Cardiac muscle cell (in vitro differentiated cells and primary cell): Measurements from ENCODE around the gene PNMA1. TPM values are rescaled to one million over a fixed set of nuclear protein-coding genes. Genes with fewer than 3 reads are reported as not detected.
"Not testable (repeated sequence)": the region's sequence is repeated elsewhere in the genome, so short reads cannot be mapped to it uniquely, and the experiment has no call there.

Experiments
- DNase-seq, 2 donors: peaks; one replicate each; pipeline versions ENCODE4 v3.0.0 to v3.0.0-alpha.2; 2010 to 2017; ENCODE audit warnings: low read depth in 1 of 2, low spot score in 1 of 2
- H3K27ac ChIP-seq: fragments of 200-600 bp; sonication (generic); 2 replicates; pipeline ENCODE4 v1.5.1; 2016
- H3K27me3 ChIP-seq: fragments of 200-600 bp; sonication (generic); 2 replicates; pipeline ENCODE4 v1.6.0; 2016; ENCODE audit warnings: control low read depth
- H3K36me3 ChIP-seq: fragments of 200-600 bp; sonication (generic); 2 replicates; pipeline ENCODE4 v1.5.1; 2016; ENCODE audit warnings: control low read depth
- H3K4me1 ChIP-seq: fragments of 200-600 bp; sonication (generic); 2 replicates; pipeline ENCODE4 v1.8.1; 2017; ENCODE audit warnings: low read depth, mild to moderate bottlenecking, mixed run types
- H3K4me3 ChIP-seq: fragments of 200-600 bp; sonication (generic); 2 replicates; pipeline ENCODE4 v1.5.1; 2016; ENCODE audit warnings: mild to moderate bottlenecking
- H3K9me3 ChIP-seq: fragments of 200-600 bp; sonication (generic); 2 replicates; pipeline ENCODE4 v1.5.1; 2017; ENCODE audit warnings: low read depth, mild to moderate bottlenecking, control low read depth
- polyA plus RNA-seq: library from polyadenylated mRNA; unstranded; fragments of >200 nt; fragmentation: Nextera tagmentation; extraction: Ambion mirVana; gene quantifications from 2 replicates; pipeline ENCODE4 v1.2.1, GENCODE V29; 2016
- total RNA-seq: library from RNA; depleted of rRNA; stranded (reverse); fragments of >200 nt; gene quantifications from 2 replicates; pipeline ENCODE4 v1.2.3, GENCODE V29; 2016
- TF ChIP-seq, protein P1 (sequence below): IDR thresholded peaks from 2 replicates; pipeline ENCODE4 v1.5.1; 2012; ENCODE audit warnings: low read depth, mild to moderate bottlenecking, low read length

Gene PNMA1
- total and polyA plus RNA-seq, 2 experiments from 2014 or later, result 39.9 to 77.4 TPM

DNA sequence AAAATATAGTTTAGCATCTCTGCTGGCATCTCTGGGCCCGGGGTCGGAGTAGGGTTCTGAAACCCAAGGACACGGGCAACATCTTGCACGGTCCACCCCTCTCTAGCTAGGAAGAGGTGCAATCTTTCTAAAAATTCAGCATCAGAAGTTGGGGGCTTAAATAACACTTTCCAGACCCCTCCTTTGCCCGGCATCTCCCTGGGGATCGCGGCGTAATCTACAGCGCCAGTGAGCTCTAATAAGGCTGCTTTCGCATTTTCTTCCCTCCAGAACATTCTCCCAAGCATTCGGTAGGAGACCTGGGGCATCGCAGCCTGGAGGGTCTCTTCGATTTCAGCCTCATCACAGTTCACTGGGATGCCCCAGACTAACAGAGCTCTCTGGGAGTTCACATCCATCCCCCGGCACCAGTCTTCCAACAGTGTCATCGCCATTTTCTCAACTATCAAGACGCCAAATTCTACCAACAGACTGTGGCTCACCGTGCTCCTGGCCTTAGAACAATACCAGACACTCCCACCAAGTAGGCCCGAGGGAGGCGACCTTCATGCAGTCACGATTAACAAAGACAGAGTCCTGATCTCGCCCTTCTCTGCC is 880 bp downstream of the PNMA1 start:
- Histone ChIP-seq H3K4me3 (peak overlapping the region; percentile 62), H3K36me3 (no peaks in the 10 kb centered on the region), H3K27ac (peak overlapping the region; percentile 70), H3K9me3 (no peaks in the 10 kb centered on the region), H3K27me3 (no peaks in the 10 kb centered on the region), H3K4me1 (peaks cover 4% of the 10 kb centered on the region)
- TF ChIP-seq, protein P1, sequence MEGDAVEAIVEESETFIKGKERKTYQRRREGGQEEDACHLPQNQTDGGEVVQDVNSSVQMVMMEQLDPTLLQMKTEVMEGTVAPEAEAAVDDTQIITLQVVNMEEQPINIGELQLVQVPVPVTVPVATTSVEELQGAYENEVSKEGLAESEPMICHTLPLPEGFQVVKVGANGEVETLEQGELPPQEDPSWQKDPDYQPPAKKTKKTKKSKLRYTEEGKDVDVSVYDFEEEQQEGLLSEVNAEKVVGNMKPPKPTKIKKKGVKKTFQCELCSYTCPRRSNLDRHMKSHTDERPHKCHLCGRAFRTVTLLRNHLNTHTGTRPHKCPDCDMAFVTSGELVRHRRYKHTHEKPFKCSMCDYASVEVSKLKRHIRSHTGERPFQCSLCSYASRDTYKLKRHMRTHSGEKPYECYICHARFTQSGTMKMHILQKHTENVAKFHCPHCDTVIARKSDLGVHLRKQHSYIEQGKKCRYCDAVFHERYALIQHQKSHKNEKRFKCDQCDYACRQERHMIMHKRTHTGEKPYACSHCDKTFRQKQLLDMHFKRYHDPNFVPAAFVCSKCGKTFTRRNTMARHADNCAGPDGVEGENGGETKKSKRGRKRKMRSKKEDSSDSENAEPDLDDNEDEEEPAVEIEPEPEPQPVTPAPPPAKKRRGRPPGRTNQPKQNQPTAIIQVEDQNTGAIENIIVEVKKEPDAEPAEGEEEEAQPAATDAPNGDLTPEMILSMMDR, result no peak
- DNase-seq, result peak in 1 of 2 donors; percentile 16

DNA sequence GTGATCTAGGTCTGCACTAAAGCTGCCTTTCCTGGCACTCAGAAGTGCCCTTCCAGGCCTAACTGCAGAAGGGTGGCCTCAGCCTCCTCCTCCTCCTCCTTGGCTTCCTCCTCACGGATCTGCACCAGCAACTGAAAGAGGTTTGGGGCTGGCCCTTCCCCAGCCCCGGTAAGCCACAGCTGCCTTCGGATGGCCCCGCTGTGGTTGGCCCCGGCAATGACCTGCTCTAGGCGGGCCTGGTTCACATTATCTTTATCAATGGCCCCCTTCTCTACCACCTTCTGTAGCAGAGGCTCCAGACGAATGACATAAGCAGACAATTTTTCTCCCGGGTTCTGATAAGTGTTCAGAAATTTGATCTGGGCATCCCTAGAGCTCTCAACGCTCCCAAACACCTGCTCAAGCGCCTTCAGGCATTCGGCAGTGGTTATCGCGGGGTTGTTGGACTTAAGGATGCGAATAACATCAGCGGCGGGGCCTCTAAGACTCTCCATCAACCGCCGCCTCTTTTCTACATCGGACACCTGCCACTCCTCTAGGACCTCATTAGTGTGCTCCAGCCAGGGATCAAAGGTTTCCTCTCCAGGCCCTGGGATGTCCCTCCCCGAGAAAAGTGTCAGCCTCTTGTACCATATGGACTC is 1.5 kb downstream of the PNMA1 start:
- TF ChIP-seq, protein P1, result no peak
- no peak overlapping the region for H3K27ac ChIP-seq
- peaks cover 4% of the 10 kb centered on the region for H3K4me1 ChIP-seq
- no peaks in the 10 kb centered on the region for H3K36me3 ChIP-seq
- H3K9me3 ChIP-seq, result no peaks in the 10 kb centered on the region
- H3K4me3 ChIP-seq, result peak overlapping the region; percentile 62
- H3K27me3 ChIP-seq, result no peaks in the 10 kb centered on the region
- peak; percentile 19 to 38 for DNase-seq

DNA sequence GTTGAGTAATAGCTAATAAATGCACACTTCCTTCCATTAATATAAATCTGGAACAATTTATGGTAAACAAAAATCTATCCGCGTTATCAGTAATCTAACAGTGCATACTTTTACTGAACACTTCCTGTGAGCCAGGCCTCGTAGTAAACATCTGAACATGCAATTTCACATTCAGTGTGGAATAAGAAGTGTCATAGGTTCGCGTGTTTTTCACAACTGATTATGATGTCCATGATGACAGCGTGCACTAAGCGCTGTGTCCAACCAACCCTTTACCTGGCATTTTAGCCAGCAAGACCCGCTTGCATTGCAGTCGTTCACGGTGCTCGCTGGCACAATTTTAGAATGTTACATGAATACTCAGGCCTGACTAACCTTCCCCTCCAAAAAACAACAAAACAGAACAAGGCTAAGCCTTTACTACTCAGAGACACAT is 2.1 kb downstream of the PNMA1 start:
- no peaks in the 10 kb centered on the region for H3K9me3 ChIP-seq
- peak overlapping the region; percentile 62 for H3K4me3 ChIP-seq
- no peaks in the 10 kb centered on the region for H3K36me3 ChIP-seq
- peak in 1 of 2 donors; percentile 12 for DNase-seq
- TF ChIP-seq, protein P1, result no peak
- H3K27me3 ChIP-seq, result no peaks in the 10 kb centered on the region
- H3K4me1 ChIP-seq, result peaks cover 4% of the 10 kb centered on the region
- no peak overlapping the region for H3K27ac ChIP-seq

DNA sequence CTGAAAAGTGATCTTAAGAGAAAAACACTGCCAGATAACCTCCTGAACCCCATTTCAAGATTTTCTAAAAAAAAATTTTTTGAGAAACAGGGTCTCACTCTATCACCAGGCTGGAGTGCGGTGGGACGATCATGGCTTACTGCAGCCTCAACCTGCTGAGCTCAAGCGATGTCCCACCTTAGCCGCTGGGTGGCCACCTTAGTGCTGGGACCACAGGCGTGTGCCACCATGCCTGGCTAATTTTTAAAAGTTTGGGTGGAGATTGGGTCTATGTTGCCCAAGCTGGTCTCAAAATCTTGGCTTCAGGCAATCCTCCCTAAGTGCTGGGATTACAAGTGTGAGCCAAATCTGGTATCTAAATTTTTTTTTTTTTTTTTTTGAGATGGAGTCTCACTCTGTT is 3.4 kb downstream of the PNMA1 start:
- peaks cover 4% of the 10 kb centered on the region for H3K4me1 ChIP-seq
- TF ChIP-seq, protein P1, result no peak
- no peaks in the 10 kb centered on the region for H3K27me3 ChIP-seq
- no peak overlapping the region for H3K4me3 ChIP-seq
- H3K36me3 ChIP-seq, result no peaks in the 10 kb centered on the region
- no peak overlapping the region for H3K27ac ChIP-seq
- no peak for DNase-seq
- H3K9me3 ChIP-seq, result no peaks in the 10 kb centered on the region

DNA sequence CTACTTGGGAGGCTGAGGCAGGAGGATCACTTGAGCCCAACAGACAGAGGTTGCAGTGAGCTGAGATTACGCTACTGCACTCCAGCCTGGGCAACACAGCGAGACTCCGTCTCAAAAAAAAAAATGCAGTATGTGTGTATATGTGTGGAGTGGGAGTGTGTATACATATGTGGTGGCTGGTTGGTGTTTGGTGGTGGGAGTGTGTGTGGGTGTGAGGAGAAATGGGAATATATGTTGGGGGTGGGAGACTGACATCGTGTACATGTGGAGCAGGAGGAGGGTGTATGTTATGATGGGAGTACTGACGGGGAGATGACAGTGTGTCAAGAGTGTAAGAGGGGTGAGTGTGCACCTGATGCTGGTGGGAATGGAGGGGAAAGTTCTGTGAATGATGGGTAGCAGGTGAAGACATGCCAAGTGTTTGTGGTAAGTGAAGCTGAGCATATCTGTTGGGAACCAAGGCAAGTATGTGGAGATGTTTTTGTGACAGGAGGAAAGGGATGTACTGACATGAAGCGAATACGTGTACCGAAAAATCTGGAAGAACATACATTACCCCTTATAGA is 4.2 kb downstream of the PNMA1 start:
- Histone ChIP-seq H3K4me1 (peaks cover 4% of the 10 kb centered on the region), H3K9me3 (no peaks in the 10 kb centered on the region), H3K27ac (no peak overlapping the region), H3K4me3 (no peak overlapping the region), H3K36me3 (no peaks in the 10 kb centered on the region), H3K27me3 (no peaks in the 10 kb centered on the region)
- DNase-seq, result no peak
- TF ChIP-seq, protein P1, result no peak

DNA sequence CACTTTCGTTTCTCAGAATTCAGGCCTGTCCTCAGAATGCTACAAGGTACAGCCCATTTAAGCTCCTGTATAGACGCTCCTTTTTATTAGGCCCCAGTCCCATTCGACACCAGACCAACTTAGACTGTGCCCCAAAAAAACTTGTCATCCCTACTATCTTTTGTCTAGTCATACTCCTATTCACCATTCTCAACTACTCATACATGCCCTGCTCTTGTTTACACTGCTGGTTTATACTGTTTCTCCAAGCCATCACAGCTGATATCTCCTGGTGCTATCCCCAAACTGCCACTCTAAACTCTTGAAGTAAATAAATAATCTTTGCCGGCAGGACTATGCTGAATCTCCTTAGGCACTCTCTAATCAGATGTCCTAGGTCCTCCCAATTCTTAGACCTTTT is 6.1 kb downstream of the PNMA1 start:
- H3K36me3 ChIP-seq, DNase-seq, H3K27me3 ChIP-seq, H3K27ac ChIP-seq, H3K4me3 ChIP-seq, H3K4me1 ChIP-seq, H3K9me3 ChIP-seq: not testable (repeated sequence)
